HG03342 (cell line): ENCODE results near the gene ARHGAP32.
"Not testable (repeated sequence)": the region's sequence is repeated elsewhere in the genome, so short reads cannot be mapped to it uniquely, and the experiment has no call there.

Experiments
- ATAC-seq: cut with Tn5 transposase; IDR thresholded peaks from one replicate; pipeline ENCODE4 v1.9.1; 2021; ENCODE audit warnings: mild to moderate bottlenecking, moderate library complexity; ENCODE audit not compliant: unreplicated experiment

Gene ARHGAP32

GRCh38 chr11:128936606-128937251, 255.4 kb downstream of the ARHGAP32 start:
- ATAC-seq = no peak

GRCh38 chr11:128934926-128935325, 257.2 kb downstream of the ARHGAP32 start:
- ATAC-seq = no peak

- no peak for ATAC-seq
Measured at GRCh38 chr11:128934351-128934750, 257.8 kb downstream of the ARHGAP32 start.

DNA sequence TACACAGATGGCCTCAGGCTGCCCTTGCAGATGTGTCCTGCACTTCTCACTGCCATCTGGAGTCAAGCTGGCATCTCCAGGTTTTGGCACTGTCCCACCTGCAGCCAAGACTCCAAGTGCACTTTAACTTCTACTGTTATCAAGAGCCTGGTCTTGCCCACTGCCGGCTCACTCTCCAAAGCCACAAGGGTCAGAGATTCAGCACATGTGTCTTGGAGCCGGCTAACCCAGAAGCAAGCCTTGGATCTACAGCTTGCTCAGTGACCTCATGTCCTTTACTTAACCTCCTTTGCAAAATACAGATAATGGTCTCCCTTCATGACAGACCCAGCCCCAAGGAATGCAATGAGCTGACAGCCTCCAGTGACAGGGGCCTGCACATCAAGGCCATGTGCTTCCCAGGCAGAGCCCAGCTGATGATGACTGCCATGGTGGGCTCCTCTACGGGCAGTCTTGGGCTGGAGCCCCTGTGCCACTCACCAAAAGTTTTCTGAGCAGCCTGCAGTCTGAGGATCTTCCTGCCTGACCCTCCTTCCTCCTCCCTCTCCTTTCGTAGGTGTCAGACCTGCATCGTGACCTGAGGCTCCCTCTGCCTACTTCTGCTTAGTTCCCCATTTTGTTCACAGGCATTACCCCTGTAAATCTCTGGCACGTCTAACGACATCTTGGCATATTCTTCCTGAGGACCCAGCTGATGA, 258.5 kb downstream of the ARHGAP32 start:
- no peak for ATAC-seq

- ATAC-seq = no peak
Measured at GRCh38 chr11:128931668-128932067, 260.5 kb downstream of the ARHGAP32 start.

DNA sequence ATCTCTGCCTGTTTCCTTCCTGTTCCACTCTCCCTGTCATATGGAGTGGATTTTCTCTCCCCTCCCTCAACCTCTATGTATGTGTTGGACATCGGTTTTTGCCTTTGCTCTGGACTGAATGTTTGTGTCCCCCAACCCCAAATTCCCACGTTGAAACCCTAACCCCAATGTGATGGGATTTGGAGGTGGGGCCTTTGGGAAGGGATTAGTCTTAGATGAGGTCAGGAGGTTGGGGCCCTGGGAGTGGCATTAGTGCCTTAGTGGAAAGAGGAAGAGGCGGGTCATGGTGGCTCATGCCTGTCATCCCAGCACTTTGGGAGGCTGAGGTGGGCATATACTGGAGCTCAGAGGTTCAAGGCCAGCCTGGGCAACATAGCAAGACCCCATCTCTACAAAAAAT, 261.1 kb downstream of the ARHGAP32 start:
- no peak for ATAC-seq

DNA sequence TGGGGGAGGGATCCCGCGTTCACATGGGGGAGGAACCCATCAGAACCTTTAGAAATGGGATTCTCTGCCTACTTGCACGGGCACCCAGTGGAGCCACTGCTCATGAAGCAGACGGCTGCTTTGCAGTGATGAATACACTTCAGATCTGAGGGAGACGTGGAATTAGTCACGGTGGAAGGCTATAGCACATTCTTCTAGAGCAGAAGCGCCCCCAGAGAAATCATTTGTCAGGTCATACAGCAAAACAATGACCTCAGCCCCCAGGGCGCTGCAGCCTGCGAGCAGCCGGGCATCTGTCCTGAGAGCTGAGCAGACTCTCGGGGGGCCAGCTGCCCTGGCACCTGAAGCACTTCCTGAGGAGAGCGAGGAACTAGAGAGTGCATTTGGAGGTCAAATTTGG, 262.1 kb downstream of the ARHGAP32 start:
- ATAC-seq = no peak

DNA sequence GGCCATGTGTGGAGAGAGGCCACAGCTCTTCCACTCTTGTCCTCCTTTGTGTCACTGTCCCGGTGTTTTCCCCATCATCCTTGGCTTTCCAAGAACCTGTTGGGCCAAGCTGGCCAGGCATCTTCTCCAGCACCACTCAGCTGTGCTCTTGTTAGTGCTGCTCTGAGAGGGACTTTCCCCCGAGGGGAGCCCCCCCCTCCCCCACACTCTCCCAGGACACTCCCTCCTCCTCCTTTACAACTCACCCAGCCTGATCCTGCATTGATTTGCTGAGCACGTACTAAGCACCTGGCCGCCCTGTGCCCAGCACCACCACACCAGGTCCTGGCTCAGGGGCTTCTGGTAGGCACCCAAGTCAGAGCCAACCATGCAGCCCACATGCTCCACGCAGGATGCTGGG, 262.7 kb downstream of the ARHGAP32 start:
- ATAC-seq = no peak

DNA sequence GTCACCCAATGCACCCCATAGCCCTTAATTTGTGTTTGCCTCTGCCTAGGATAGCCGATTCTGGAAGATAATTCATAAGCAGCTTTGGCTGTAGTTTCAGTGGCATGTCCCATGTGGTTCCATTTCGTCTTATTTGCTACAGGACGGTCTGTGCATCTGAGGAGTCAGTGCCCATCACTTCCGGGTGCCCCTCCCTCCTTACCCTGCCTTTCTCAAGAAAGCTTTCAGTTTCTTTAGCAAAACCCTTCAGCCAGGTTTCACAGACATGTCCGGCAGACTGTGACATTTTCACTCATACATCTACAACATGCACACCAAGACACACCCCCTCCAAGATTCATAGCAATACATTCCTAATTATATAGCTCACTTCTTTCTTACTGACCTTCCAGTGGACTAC, 263.7 kb downstream of the ARHGAP32 start:
- ATAC-seq = peak; percentile 97

- ATAC-seq = no peak
Measured at GRCh38 chr11:128927683-128928336, 264.3 kb downstream of the ARHGAP32 start.

GRCh38 chr11:128927108-128927461, 265.0 kb downstream of the ARHGAP32 start:
- ATAC-seq = no peak

DNA sequence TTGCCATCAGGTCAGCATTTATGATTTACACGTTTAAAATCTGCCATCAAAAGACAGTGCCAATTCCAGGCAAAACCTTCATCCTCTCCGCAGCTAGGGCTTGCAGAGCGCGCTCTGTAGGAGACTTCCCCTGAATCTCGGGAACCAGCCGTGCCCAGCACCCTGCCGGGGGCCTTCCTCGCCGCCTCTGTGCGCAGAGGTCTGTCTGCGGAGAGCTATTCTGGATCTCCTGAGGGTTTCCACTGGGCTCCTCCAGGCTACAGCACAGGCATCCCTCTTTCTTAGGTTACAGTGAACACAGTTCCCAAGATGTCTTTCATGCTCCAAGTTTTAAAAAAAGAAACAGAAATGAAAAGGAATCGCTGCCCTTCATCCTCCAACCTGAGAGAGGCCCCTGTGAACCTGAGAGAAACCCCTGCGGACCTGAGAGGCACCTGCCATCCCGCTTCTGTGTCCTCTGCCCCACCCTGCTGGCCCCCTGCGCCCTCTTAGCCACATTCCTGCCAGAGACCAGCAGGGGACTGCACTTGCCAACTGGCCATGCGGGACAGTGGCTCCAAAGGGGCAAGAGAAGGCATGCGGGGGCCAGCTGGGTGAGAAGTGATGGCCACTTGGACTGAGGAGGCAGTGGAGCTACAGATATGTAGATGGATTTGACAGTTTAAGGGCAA, 265.6 kb downstream of the ARHGAP32 start:
- no peak for ATAC-seq

- ATAC-seq = no peak
Measured at GRCh38 chr11:128926000-128926399, 266.1 kb downstream of the ARHGAP32 start.

DNA sequence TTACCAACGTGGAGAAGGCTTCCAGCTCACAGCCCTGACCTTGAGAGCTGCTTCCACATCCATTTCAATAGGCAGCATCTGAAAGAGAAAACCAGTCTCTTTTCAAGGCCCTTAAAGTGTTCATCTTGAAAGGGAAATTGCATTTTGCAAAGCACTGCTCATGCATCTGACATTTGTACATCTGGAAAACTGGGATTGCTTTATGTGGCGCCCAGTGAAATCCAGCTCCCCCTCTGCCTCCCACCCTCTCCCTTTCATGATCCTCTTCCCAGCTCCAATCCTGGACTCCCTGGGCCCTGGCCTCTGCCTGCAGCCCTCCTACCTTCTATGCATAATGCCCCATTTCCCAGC, 266.9 kb downstream of the ARHGAP32 start:
- ATAC-seq = no peak

DNA sequence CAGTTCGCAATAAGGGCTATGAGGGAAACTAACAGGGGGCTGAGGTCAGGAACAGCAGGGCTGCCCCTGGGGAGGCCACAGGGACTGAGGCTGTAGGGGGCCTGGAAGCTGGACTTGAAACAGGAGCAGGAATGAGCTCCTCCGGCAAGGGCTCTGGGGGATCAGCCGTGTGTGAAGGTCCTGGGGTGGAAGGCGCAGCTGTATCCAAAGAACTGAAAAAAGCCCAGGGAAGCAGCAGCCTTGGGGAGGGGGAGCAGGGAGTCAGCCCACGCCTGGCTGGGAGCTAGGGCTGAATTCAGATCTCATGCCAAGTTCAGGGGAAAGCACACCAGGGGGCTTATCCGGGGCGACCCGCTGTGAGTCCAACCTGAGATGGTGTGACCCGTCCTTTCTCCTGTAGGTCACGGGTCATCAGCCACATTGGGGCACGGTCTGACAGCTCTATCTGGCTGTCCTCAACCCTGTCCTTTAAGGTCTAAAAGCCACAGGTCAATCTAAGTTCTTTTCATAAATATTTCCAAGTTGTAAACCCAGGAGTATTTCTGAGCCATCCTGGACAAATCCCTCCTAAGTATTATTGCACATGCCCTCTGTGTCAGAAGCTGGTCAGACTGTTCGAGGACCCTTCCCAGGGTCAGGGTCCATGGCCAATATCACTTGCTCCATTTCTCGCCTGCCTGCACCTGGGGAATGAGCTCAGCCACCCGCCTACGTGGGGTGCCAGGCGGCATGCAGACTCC, 267.4 kb downstream of the ARHGAP32 start:
- ATAC-seq = no peak

DNA sequence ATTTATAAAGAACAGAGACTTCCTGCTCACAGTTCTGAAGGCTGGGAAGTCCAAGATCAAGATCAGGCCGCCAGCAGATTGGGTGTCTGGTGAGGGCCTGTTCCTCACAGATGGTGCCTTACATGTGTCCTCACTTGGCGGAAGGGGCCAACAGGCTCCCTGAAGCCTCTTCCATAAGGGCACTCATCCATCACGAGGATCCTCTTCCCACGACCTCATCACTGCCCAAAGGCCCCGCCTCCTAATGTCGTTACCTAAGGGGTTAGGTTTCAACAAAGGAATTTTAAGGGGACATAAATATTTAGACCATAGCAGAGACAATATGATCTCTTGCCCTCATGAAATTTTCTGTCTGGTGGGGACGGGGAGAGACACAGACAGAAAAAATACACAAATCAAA, 268.0 kb downstream of the ARHGAP32 start:
- no peak for ATAC-seq

DNA sequence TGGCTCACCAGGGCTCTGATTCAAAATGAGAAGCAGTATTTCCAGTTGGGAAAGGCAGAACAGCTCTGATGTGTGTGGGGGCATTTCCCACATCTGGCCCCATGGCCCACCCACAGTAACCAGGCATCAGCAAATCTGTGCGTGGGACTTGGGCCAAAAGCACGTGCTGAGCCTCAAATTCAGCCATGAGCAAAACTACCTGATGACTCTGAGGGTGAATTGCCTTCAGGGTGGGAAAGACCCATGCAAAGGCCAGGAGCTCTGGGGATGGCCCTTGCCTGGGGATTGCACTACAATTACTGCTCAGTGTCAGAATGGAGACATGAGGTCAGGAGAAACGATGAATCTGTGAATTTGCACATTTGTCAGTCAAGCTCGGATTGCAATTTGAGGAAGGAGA, 270.3 kb downstream of the ARHGAP32 start:
- ATAC-seq = no peak

DNA sequence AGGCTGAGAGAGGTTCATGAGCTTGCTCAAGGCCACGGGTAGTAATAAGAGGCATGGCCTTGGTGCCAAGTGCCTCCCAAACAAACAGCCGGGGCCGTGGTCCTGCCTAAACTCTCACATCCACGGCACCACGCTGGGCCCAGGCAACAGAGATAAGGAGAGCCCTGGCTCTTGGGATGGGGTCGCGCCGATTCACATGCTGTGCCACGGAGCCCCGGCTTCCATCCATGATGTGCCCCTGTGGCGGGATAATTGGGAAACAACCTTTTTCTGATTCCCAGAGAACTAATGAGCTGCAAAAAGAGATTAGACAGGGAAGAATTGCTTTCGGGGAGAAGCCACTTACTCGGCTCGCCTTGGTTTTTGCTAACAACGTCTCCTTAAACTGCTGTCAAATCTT, 271.5 kb downstream of the ARHGAP32 start:
- no peak for ATAC-seq

DNA sequence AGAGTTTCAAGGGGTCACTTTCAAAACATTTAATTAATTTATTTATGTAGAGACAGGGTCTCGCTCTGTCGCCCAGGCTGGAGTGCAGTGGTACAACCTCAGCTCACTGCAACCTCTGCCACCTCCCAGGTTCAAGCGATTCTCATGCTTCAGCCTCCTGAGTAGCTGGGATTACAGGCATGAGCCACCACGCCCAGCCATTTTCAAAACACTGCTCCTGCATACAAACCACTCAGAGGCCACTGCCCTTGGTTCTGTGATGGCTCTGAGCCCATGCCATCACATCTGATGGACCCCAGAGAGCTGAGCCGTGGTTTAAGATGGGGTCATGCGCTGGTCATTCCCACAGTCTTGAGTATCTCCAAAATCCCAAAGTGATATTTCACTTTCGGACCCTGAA, 272.5 kb downstream of the ARHGAP32 start:
- not testable (repeated sequence) for ATAC-seq

GRCh38 chr11:128919216-128919615, 272.9 kb downstream of the ARHGAP32 start:
- ATAC-seq = no peak

DNA sequence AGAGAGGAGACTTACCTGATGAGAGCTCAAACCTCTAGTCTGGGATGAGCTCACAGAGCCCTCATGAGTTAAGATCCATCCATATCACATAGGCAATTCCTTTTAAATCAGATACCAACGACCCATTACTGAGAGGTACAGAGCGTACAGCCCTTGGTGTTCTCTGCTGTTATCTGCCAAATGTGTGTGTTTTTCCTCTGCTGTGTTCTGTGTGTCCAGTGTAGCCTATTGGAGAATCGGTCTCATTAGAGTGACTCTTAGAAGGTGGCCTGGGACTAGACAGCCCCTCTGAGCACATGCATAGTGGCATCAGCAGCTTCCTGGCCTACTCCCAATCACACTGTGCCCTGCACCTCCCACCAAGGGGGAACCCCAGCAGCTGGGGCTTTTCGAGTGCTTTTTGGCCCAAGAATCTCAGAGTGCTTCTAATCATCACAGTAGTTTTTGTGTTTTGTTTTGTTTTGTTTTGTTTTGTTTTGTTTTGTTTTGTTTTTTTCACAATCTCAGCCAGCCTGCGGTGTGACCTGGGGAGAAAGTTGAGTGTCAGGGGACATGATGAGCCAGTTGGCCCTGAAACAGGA, 274.9 kb downstream of the ARHGAP32 start:
- no peak for ATAC-seq
